Keratinocyte (primary cell): ENCODE measurements around the gene SH3GLB2. TPM values are rescaled to one million over a fixed set of nuclear protein-coding genes. Genes with fewer than 3 reads are reported as not detected.
"Not testable (repeated sequence)": the region's sequence is repeated elsewhere in the genome, so short reads cannot be mapped to it uniquely, and the experiment has no call there.

ENCODE experiments used
- DNase-seq: peaks from one replicate; pipeline ENCODE4 v3.0.0-alpha.2; 2011; ENCODE audit warnings: low read depth, missing footprints, low spot score
- FAIRE-seq: peaks from 2 replicates; lab custom pipeline; 2011; peaks lifted over from hg19 to GRCh38; lab: Jason Lieb, UNC
- H2AFZ ChIP-seq: 2 replicates; pipeline ENCODE4 v1.6.0; 2012; ENCODE audit warnings: low read length, control low read depth, inconsistent platforms; ENCODE audit not compliant: control insufficient read depth
- H3K27ac ChIP-seq: 2 replicates; pipeline ENCODE4 v1.5.1; 2011; ENCODE audit warnings: low read length; ENCODE audit not compliant: control insufficient read depth, insufficient read depth
- H3K27me3 ChIP-seq: 3 replicates; pipeline ENCODE4 v1.6.0; 2011; ENCODE audit warnings: low read length; ENCODE audit not compliant: control insufficient read depth, insufficient read depth; ENCODE audit errors: extremely low read depth
- H3K36me3 ChIP-seq, 2 experiments: 2 replicates in 1 of 2; 3 replicates in 1 of 2; pipeline ENCODE4 v1.5.1; 2011; ENCODE audit warnings: low read length in 2 of 2, mild to moderate bottlenecking in 1 of 2; ENCODE audit not compliant: control insufficient read depth in 2 of 2, insufficient read depth in 2 of 2; ENCODE audit errors: extremely low read depth in 1 of 2
- H3K4me1 ChIP-seq: 3 replicates; pipeline ENCODE4 v1.5.1; 2011; ENCODE audit warnings: low read length; ENCODE audit not compliant: control insufficient read depth, insufficient read depth; ENCODE audit errors: extremely low read depth
- H3K4me2 ChIP-seq: 3 replicates; pipeline ENCODE4 v1.6.0; 2011; ENCODE audit warnings: low read depth, low read length; ENCODE audit not compliant: control insufficient read depth, insufficient read depth; ENCODE audit errors: extremely low read depth
- H3K4me3 ChIP-seq, 3 experiments: fragments of 200-600 bp in 1 of 3; sonication (generic) in 1 of 3; 2 replicates in 2 of 3; 3 replicates in 1 of 3; pipeline ENCODE4 v1.5.1; 2011 to 2016; ENCODE audit warnings: low read length in 3 of 3, mild to moderate bottlenecking in 3 of 3, control low read depth in 2 of 3, inconsistent platforms in 1 of 3, low read depth in 1 of 3, mixed read lengths in 1 of 3, mixed run types in 1 of 3, moderate library complexity in 1 of 3; ENCODE audit not compliant: control insufficient read depth in 2 of 3, insufficient read depth in 2 of 3; ENCODE audit errors: extremely low read depth in 1 of 3
- H3K79me2 ChIP-seq: 2 replicates; pipeline ENCODE4 v1.6.0; 2012; ENCODE audit warnings: low read length; ENCODE audit not compliant: control insufficient read depth, insufficient read depth
- H3K9ac ChIP-seq: 3 replicates; pipeline ENCODE4 v1.6.0; 2011; ENCODE audit warnings: low read length; ENCODE audit not compliant: control insufficient read depth, insufficient read depth; ENCODE audit errors: extremely low read depth
- H3K9me1 ChIP-seq: 3 replicates; pipeline ENCODE4 v1.6.0; 2011; ENCODE audit warnings: low read length; ENCODE audit not compliant: control insufficient read depth, insufficient read depth; ENCODE audit errors: extremely low read depth
- H3K9me3 ChIP-seq: 2 replicates; pipeline ENCODE4 v1.5.1; 2012; ENCODE audit warnings: low read depth, low read length; ENCODE audit not compliant: control insufficient read depth
- H4K20me1 ChIP-seq: 3 replicates; pipeline ENCODE4 v1.6.0; 2011; ENCODE audit warnings: low read length; ENCODE audit not compliant: control insufficient read depth, insufficient read depth; ENCODE audit errors: extremely low read depth
- EZH2 ChIP-seq: IDR thresholded peaks from one replicate; pipeline ENCODE4 v1.6.1; 2012; ENCODE audit warnings: inconsistent platforms, mild to moderate bottlenecking, low read length, moderate library complexity
- dilution Hi-C: fragments of 300-500 bp; cut with MboI; formaldehyde crosslinking; loops from one replicate; pipeline ENCODE4 v1.7.0; 2020; ENCODE audit warnings: low sequenced_read_pairs; ENCODE audit not compliant: extremely low pct_ligation_motif_present
- polyA plus RNA-seq, 5 experiments: library from polyadenylated mRNA; depleted of rRNA in 3 of 5; stranded (reverse) in 3 of 5; stranded (forward) in 1 of 5; unstranded in 1 of 5; fragments of >200 nt; gene quantifications; 1 replicate in 1 of 5; 2 replicates in 3 of 5; 3 replicates in 1 of 5; pipeline versions ENCODE4 v1.2.1 to v1.2.3, GENCODE V29; 2011 to 2012; ENCODE audit warnings: missing spikeins in 2 of 5, low read depth in 1 of 5, low replicate concordance in 1 of 5
- TF ChIP-seq, protein P1 (sequence below), 3 experiments: IDR thresholded peaks in 1 of 3; conservative IDR thresholded peaks in 1 of 3; optimal IDR thresholded peaks in 1 of 3; 2 replicates in 2 of 3; 3 replicates in 1 of 3; pipeline versions ENCODE3 to v1.5.1; 2011; ENCODE audit warnings: low read length in 3 of 3, mild to moderate bottlenecking in 3 of 3, moderate library complexity in 2 of 3, control low read depth in 1 of 3, inconsistent platforms in 1 of 3; ENCODE audit not compliant: insufficient read depth in 2 of 3; ENCODE audit errors: extremely low read depth in 1 of 3

The SH3GLB2 gene
- polyA plus RNA-seq, 1 donor (not counting 4 experiments of a cell fraction or from before 2014, with no cell fraction given) = 37.1 TPM

DNA sequence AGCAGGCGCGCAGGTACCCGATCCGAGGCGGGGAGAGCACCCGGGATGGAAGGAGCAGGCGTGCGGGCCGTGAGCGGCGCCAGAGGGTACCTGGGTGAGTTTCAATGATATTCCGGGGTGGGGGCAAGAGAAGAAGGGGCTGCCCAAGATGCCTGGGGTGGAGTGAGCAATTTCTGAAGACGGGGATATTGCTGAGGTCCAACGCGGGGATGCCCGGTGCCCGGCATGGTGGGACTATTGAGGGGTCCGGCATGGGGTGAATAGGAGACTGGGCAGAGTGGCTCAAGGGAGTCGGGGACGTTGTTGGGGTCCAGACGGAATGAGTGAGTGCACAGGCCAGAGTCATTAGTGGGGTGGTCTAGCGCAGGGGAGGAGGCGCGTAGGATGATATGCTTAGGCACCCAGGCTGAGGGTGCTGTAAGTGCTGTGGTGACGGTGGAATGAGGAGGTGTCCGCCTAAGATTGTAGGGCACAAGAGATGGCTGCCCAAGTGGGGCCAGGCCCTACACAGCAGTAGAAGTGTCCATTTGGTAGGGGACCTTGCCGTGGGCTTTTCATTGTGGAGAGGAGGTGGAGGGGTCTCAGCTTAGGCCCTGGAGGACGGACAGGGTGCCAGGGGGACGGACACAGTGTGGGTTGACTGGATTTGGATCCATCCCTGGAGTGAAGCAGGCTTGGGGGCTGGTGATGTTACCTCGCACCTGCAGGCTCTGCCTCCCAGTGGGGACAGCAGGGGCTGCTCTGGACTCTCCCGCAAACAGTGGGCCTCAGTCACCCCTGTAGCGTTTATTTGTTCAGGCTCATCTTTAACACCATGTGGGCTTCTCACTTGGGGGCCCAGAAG lies 9.0 kb upstream of the SH3GLB2 start:
- no peak for FAIRE-seq
- peak overlapping the region; percentile 58 for H3K27ac ChIP-seq
- H3K4me1 ChIP-seq = peaks cover 17% of the 10 kb centered on the region
- no peak for TF ChIP-seq EZH2
- TF ChIP-seq, protein P1, sequence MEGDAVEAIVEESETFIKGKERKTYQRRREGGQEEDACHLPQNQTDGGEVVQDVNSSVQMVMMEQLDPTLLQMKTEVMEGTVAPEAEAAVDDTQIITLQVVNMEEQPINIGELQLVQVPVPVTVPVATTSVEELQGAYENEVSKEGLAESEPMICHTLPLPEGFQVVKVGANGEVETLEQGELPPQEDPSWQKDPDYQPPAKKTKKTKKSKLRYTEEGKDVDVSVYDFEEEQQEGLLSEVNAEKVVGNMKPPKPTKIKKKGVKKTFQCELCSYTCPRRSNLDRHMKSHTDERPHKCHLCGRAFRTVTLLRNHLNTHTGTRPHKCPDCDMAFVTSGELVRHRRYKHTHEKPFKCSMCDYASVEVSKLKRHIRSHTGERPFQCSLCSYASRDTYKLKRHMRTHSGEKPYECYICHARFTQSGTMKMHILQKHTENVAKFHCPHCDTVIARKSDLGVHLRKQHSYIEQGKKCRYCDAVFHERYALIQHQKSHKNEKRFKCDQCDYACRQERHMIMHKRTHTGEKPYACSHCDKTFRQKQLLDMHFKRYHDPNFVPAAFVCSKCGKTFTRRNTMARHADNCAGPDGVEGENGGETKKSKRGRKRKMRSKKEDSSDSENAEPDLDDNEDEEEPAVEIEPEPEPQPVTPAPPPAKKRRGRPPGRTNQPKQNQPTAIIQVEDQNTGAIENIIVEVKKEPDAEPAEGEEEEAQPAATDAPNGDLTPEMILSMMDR (optimal IDR thresholded peaks at IDR 0.05 in 1 of 3, IDR thresholded peaks at IDR 0.05 in 1 of 3, conservative IDR thresholded peaks at IDR 0.05 in 1 of 3; ENCODE audit: extremely low read depth in 1 of 3, insufficient read depth in 2 of 3, low read length in 3 of 3) = no peak
- H2AFZ ChIP-seq = peak overlapping the region; percentile 96
- no peaks in the 10 kb centered on the region for H3K27me3 ChIP-seq
- H3K4me3 ChIP-seq = peak overlapping the region; percentile 93 to 96 (median 93)
- no peak for DNase-seq
- no peaks in the 10 kb centered on the region for H3K9me1 ChIP-seq
- H4K20me1 ChIP-seq = no peaks in the 10 kb centered on the region
- H3K9me3 ChIP-seq = no peaks in the 10 kb centered on the region
- H3K79me2 ChIP-seq = peaks cover 26% of the 10 kb centered on the region
- H3K4me2 ChIP-seq = peak overlapping the region; percentile 84
- H3K36me3 ChIP-seq = peaks cover 5 to 9% of the 10 kb centered on the region in 2 experiments
- peak overlapping the region; percentile 82 for H3K9ac ChIP-seq
- dilution Hi-C loops = no loop called here

DNA sequence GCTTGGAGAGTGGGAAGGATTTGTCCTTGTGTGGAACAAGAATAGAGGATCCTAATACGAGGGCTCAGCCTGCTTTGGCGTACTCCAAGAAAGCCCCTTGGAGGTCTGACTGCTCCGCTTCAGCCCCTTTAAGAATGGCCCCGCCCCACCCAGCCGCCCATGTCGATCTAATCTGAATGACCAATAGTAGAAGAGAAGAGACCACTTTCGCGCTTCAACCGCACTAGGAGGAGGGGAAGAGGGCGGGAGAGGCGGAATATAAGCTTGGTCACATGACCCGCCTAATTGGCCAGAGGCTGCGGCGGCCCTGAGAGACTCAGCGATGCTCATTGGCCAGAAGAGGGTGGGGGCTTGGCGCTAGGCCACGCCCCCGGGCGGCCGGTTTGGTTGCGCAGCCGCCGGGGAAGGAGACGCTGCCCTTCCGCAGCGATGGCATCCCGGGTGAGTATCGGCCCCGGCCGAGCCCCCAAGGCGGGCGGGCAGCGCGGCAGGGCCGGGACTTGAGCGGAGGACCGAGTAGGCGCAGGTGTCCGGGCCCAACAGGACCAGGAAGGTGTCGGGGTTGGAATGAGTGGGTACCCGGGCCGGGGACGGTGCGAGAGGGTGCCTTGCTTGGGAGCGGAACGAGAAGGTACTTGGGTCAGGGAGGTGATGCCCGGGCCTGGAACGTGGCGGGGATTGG lies 8.3 kb upstream of the SH3GLB2 start, which contains the start of gene MIGA2:
MIGA2 (plus strand) TSS at position 386 of the 682 bp plus-strand sequence. CDS start 3,969 bp downstream, outside the sequence.
- H3K27me3 ChIP-seq = no peaks in the 10 kb centered on the region
- TF ChIP-seq EZH2 = no peak
- TF ChIP-seq, protein P1 (optimal IDR thresholded peaks at IDR 0.05 in 1 of 3, IDR thresholded peaks at IDR 0.05 in 1 of 3, conservative IDR thresholded peaks at IDR 0.05 in 1 of 3; ENCODE audit: extremely low read depth in 1 of 3, insufficient read depth in 2 of 3, low read length in 3 of 3) = no peak
- H3K79me2 ChIP-seq = peaks cover 26% of the 10 kb centered on the region
- peak within 1 kb of the TSS; percentile 82 for H3K9ac ChIP-seq
- DNase-seq (peak; percentile 73), FAIRE-seq (peak; percentile 79)
- H3K4me3 ChIP-seq = peak within 1 kb of the TSS; percentile 93 to 96 (median 93)
- no peaks in the 10 kb centered on the region for H3K9me3 ChIP-seq
- peak within 1 kb of the TSS; percentile 99 for H2AFZ ChIP-seq
- peaks cover 17% of the 10 kb centered on the region for H3K4me1 ChIP-seq
- dilution Hi-C loops = no loop called here
- peaks cover 4 to 5% of the 10 kb centered on the region in 2 experiments for H3K36me3 ChIP-seq
- peak within 1 kb of the TSS; percentile 58 for H3K27ac ChIP-seq
- peak within 1 kb of the TSS; percentile 93 for H3K4me2 ChIP-seq
- H4K20me1 ChIP-seq = no peaks in the 10 kb centered on the region
- H3K9me1 ChIP-seq = no peaks in the 10 kb centered on the region

DNA sequence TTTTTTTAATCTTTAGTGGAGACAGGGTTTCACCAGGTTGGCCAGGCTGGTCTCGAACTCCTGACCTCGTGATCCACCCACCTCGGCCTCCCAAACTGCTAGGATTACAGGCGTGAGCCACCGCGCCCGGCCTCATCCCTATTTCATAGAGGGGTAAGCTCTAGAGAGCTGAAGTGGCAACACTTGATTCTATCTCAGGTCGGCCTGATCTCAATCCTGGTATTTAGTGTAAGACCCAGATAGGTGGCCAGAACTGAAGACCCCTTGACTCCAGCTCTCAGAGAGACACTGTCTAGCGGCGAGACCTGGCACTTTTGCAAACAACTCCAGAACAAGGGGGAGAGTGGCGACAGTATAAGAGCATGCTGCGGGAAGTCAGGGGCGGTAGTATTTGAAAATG lies 7.7 kb upstream of the SH3GLB2 start:
- dilution Hi-C loops, H3K9me3 ChIP-seq, H3K36me3 ChIP-seq, DNase-seq, H3K9me1 ChIP-seq, H4K20me1 ChIP-seq, FAIRE-seq, H3K27me3 ChIP-seq: not testable (repeated sequence)
- Histone ChIP-seq H3K27ac (peak overlapping the region; percentile 49), H3K4me1 (peaks cover 17% of the 10 kb centered on the region), H3K79me2 (peaks cover 26% of the 10 kb centered on the region), H3K4me2 (peak overlapping the region; percentile 93), H3K4me3 (peak overlapping the region; percentile 14 to 93 (median 93)), H3K9ac (peak overlapping the region; percentile 62), H2AFZ (peak overlapping the region; percentile 99)
